ENCODE results near the gene PIP5K1A.

The PIP5K1A gene

DNA sequence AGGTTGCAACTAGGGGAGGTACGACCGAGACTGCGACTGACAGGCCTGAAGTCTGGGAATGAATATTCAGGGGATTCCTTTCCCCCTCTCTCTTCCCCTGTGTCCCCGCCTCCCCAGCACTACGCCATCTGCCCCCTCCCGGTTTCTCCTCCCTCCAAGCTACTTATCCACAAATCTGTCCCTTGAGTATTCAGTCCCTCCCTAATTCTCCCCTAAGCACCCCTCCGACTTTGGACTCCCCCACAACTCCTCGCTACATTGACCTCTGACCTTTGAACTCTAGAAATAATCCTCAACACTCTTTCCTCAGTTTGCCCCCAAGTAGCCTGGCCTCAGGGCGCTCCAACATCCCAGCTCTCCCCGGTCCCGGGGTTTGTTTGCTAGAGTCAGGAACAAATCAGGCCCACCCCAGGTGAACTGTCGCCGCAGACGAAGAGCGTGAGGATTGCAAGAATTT is 33.0 kb upstream of the PIP5K1A start (continued):
- TF ChIP-seq, protein P1, sequence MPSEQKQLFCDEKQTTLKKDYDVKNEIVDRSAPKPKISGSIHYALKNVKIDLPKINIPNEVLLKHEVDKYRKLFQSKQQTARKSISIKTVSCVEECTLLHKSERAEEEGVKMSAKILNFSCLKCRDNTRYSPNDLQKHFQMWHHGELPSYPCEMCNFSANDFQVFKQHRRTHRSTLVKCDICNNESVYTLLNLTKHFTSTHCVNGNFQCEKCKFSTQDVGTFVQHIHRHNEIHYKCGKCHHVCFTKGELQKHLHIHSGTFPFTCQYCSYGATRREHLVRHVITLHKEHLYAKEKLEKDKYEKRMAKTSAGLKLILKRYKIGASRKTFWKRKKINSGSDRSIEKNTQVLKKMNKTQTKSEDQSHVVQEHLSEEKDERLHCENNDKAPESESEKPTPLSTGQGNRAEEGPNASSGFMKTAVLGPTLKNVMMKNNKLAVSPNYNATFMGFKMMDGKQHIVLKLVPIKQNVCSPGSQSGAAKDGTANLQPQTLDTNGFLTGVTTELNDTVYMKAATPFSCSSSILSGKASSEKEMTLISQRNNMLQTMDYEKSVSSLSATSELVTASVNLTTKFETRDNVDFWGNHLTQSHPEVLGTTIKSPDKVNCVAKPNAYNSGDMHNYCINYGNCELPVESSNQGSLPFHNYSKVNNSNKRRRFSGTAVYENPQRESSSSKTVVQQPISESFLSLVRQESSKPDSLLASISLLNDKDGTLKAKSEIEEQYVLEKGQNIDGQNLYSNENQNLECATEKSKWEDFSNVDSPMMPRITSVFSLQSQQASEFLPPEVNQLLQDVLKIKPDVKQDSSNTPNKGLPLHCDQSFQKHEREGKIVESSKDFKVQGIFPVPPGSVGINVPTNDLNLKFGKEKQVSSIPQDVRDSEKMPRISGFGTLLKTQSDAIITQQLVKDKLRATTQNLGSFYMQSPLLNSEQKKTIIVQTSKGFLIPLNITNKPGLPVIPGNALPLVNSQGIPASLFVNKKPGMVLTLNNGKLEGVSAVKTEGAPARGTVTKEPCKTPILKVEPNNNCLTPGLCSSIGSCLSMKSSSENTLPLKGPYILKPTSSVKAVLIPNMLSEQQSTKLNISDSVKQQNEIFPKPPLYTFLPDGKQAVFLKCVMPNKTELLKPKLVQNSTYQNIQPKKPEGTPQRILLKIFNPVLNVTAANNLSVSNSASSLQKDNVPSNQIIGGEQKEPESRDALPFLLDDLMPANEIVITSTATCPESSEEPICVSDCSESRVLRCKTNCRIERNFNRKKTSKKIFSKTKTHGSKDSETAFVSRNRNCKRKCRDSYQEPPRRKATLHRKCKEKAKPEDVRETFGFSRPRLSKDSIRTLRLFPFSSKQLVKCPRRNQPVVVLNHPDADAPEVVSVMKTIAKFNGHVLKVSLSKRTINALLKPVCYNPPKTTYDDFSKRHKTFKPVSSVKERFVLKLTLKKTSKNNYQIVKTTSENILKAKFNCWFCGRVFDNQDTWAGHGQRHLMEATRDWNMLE (tag by site-specific recombination; conservative IDR thresholded peaks at IDR 0.05; ENCODE audit: low read depth), result no peak; the same call in 1 of the 2 replicates
- no peak for TF ChIP-seq ZNF404 (tag by site-specific recombination; IDR thresholded peaks at IDR 0.05)
- TF ChIP-seq ZNF558 (tag by site-specific recombination; IDR thresholded peaks at IDR 0.05), result 0 out of 2 replicates have a peak, but pooled peaks have one; percentile 4
- peak; percentile 7; the same call in 1 of the 2 replicates for TF ChIP-seq ZNF600 (tag by site-specific recombination; IDR thresholded peaks at IDR 0.05)
- no peak for TF ChIP-seq ZNF174 (tag by site-specific recombination; IDR thresholded peaks at IDR 0.05)
- no peak for TF ChIP-seq ZNF248 (tag by site-specific recombination; IDR thresholded peaks at IDR 0.05)
- TF ChIP-seq GLIS1 (tag by site-specific recombination; IDR thresholded peaks at IDR 0.05), result 0 out of 2 replicates have a peak, but pooled peaks have one; percentile 27
- peak; percentile 60 for TF ChIP-seq SP2 (tag by site-specific recombination; IDR thresholded peaks at IDR 0.05)
- TF ChIP-seq ZNF501 (tag by site-specific recombination; IDR thresholded peaks at IDR 0.05), result peak; percentile 58; the same call in 1 of the 2 replicates
- no peak for TF ChIP-seq ZFP3 (tag by site-specific recombination; IDR thresholded peaks at IDR 0.05; ENCODE audit: low read depth)
- peak; percentile 33; the same call in 1 of the 2 replicates for TF ChIP-seq ZFP69B (tag by site-specific recombination; IDR thresholded peaks at IDR 0.05)
- TF ChIP-seq ZNF473 (tag by site-specific recombination; IDR thresholded peaks at IDR 0.05), result no peak
- no peak for TF ChIP-seq ZNF157 (tag by site-specific recombination; IDR thresholded peaks at IDR 0.05)
- TF ChIP-seq, protein P2, sequence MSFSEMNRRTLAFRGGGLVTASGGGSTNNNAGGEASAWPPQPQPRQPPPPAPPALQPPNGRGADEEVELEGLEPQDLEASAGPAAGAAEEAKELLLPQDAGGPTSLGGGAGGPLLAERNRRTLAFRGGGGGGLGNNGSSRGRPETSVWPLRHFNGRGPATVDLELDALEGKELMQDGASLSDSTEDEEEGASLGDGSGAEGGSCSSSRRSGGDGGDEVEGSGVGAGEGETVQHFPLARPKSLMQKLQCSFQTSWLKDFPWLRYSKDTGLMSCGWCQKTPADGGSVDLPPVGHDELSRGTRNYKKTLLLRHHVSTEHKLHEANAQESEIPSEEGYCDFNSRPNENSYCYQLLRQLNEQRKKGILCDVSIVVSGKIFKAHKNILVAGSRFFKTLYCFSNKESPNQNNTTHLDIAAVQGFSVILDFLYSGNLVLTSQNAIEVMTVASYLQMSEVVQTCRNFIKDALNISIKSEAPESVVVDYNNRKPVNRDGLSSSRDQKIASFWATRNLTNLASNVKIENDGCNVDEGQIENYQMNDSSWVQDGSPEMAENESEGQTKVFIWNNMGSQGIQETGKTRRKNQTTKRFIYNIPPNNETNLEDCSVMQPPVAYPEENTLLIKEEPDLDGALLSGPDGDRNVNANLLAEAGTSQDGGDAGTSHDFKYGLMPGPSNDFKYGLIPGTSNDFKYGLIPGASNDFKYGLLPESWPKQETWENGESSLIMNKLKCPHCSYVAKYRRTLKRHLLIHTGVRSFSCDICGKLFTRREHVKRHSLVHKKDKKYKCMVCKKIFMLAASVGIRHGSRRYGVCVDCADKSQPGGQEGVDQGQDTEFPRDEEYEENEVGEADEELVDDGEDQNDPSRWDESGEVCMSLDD (tag by site-specific recombination; IDR thresholded peaks at IDR 0.05), result peak; percentile 50; the same call in 1 of the 2 replicates
- TF ChIP-seq, protein P3, sequence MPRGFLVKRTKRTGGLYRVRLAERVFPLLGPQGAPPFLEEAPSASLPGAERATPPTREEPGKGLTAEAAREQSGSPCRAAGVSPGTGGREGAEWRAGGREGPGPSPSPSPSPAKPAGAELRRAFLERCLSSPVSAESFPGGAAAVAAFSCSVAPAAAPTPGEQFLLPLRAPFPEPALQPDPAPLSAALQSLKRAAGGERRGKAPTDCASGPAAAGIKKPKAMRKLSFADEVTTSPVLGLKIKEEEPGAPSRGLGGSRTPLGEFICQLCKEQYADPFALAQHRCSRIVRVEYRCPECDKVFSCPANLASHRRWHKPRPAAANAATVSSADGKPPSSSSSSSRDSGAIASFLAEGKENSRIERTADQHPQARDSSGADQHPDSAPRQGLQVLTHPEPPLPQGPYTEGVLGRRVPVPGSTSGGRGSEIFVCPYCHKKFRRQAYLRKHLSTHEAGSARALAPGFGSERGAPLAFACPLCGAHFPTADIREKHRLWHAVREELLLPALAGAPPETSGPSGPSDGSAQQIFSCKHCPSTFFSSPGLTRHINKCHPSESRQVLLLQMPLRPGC (tag by site-specific recombination; IDR thresholded peaks at IDR 0.05), result peak; percentile 42; the same call in 1 of the 2 replicates
- TF ChIP-seq ZNF138 (tag by site-specific recombination; IDR thresholded peaks at IDR 0.05; ENCODE audit: borderline replicate concordance), result no peak
- TF ChIP-seq WT1 (tag by site-specific recombination; IDR thresholded peaks at IDR 0.05), result peak; percentile 97
- TF ChIP-seq ZNF423 (tag by site-specific recombination; IDR thresholded peaks at IDR 0.05), result peak; percentile 97
- TF ChIP-seq, protein P4, sequence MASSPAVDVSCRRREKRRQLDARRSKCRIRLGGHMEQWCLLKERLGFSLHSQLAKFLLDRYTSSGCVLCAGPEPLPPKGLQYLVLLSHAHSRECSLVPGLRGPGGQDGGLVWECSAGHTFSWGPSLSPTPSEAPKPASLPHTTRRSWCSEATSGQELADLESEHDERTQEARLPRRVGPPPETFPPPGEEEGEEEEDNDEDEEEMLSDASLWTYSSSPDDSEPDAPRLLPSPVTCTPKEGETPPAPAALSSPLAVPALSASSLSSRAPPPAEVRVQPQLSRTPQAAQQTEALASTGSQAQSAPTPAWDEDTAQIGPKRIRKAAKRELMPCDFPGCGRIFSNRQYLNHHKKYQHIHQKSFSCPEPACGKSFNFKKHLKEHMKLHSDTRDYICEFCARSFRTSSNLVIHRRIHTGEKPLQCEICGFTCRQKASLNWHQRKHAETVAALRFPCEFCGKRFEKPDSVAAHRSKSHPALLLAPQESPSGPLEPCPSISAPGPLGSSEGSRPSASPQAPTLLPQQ (tag by site-specific recombination; IDR thresholded peaks at IDR 0.05), result peak; percentile 22; the same call in 1 of the 2 replicates
- no peak for TF ChIP-seq ZNF791 (tag by site-specific recombination; IDR thresholded peaks at IDR 0.05)
